HepG2 (cell line): Measurements from ENCODE around the gene ZNF132. TPM values are rescaled to one million over a fixed set of nuclear protein-coding genes. Genes with fewer than 3 reads are reported as not detected.

Experiments
- ATAC-seq: fragments of 200-7000 bp; cut with Tn5 transposase; 3 replicates; pipeline ENCODE4 v1.9.1; 2020; ENCODE audit warnings: mild to moderate bottlenecking, moderate library complexity
- BruUV-seq: library from RNA; stranded (reverse); fragments of 400-500 nt; replicated peaks from 2 replicates; lab custom pipeline; 2021; lab: Mats Ljungman, UMichigan
- CTCF ChIA-PET: fragments of 300-600 bp; formaldehyde crosslinking; extraction: SDS; loops from one replicate; lab custom pipeline; 2021; ENCODE audit warnings: low total read pairs, inconsistent platforms, low intra/inter-chr PET ratio; lab: Yijun Ruan, JAX
- POLR2A ChIA-PET: fragments of 350-600 bp; sonication (Branson Sonifier 250); formaldehyde crosslinking; loops from one replicate; lab custom pipeline; 2020; ENCODE audit warnings: antibody characterized with exemption, inconsistent platforms; lab: Yijun Ruan, JAX
- DNase-seq: peaks from one replicate; pipeline ENCODE4 v3.0.0-alpha.2; 2015; ENCODE audit warnings: low spot score
- FAIRE-seq: peaks from 3 replicates; lab custom pipeline; 2011; peaks lifted over from hg19 to GRCh38; lab: Jason Lieb, UNC
- H2AFZ ChIP-seq: one replicate; pipeline ENCODE4 v1.6.1; 2011; ENCODE audit warnings: low read length, inconsistent platforms
- H3K27ac ChIP-seq: fragments of 300-600 bp; 3 replicates; pipeline ENCODE4 v1.8.0; 2011; ENCODE audit warnings: mixed run types, mild to moderate bottlenecking, mixed read lengths, low read length, inconsistent platforms; ENCODE audit not compliant: insufficient read depth; ENCODE audit errors: extremely low read length
- H3K27me3 ChIP-seq, 2 experiments: fragments of 200-600 bp in 1 of 2; 2 replicates in 1 of 2; 3 replicates in 1 of 2; pipeline versions ENCODE4 v1.6.0 to v1.8.0; 2011; ENCODE audit warnings: low read length in 2 of 2, mild to moderate bottlenecking in 2 of 2, moderate library complexity in 2 of 2, inconsistent platforms in 1 of 2; ENCODE audit not compliant: insufficient read depth in 2 of 2, control insufficient read depth in 1 of 2
- H3K36me3 ChIP-seq, 2 experiments: fragments of 200-600 bp in 1 of 2; replicated peaks in 1 of 2; 2 replicates in 1 of 2; 3 replicates in 1 of 2; pipeline versions ENCODE4 v1.5.1 to v1.8.0; 2011; ENCODE audit warnings: low read length in 2 of 2, inconsistent platforms in 1 of 2; ENCODE audit not compliant: insufficient read depth in 2 of 2, control insufficient read depth in 1 of 2
- H3K4me1 ChIP-seq: 2 replicates; pipeline ENCODE4 v1.5.1; 2012; ENCODE audit warnings: low read length, inconsistent platforms; ENCODE audit not compliant: insufficient read depth
- H3K4me2 ChIP-seq: 2 replicates; pipeline ENCODE4 v1.6.0; 2011; ENCODE audit warnings: low read depth, low read length, inconsistent platforms
- H3K4me3 ChIP-seq, 3 experiments: fragments of 200-600 bp in 1 of 3; sonication (generic), shearing (Covaris generic) in 1 of 3; replicated peaks in 1 of 3; 2 replicates each; pipeline ENCODE4 v1.5.1; 2011 to 2016; ENCODE audit warnings: low read length in 3 of 3, inconsistent platforms in 2 of 3, low read depth in 2 of 3, mild to moderate bottlenecking in 2 of 3, control low read depth in 1 of 3, mixed read lengths in 1 of 3; ENCODE audit not compliant: insufficient read depth in 1 of 3
- H3K79me2 ChIP-seq: one replicate; pipeline ENCODE4 v1.6.1; 2011; ENCODE audit warnings: low read length, inconsistent platforms; ENCODE audit not compliant: insufficient read depth
- H3K9ac ChIP-seq: 2 replicates; pipeline ENCODE4 v1.6.0; 2011; ENCODE audit warnings: mild to moderate bottlenecking, low read depth, low read length, inconsistent platforms; ENCODE audit not compliant: insufficient read depth
- H3K9me3 ChIP-seq: 2 replicates; pipeline ENCODE4 v1.5.1; 2012; ENCODE audit warnings: mild to moderate bottlenecking, low read length
- H4K20me1 ChIP-seq: 2 replicates; pipeline ENCODE4 v1.6.0; 2011; ENCODE audit warnings: inconsistent platforms, mild to moderate bottlenecking, low read length, moderate library complexity; ENCODE audit not compliant: insufficient read depth
- ATM ChIP-seq: fragments of 450-650 bp; IDR thresholded peaks from 2 replicates; pipeline ENCODE4 v1.7.1; 2017; ENCODE audit warnings: mild to moderate bottlenecking, borderline replicate concordance
- BORCS8-MEF2B ChIP-seq: sonication (generic); formaldehyde crosslinking; IDR thresholded peaks from 2 replicates; pipeline ENCODE4 v1.8.0; 2022; ENCODE audit warnings: mild to moderate bottlenecking, missing genetic modification reagents
- CAMTA2 ChIP-seq: sonication (generic); formaldehyde crosslinking; IDR thresholded peaks from 2 replicates; pipeline ENCODE4 v1.4.0; 2020; ENCODE audit warnings: mild to moderate bottlenecking, missing genetic modification reagents, borderline replicate concordance
- CBX2 ChIP-seq, 2 experiments: fragments of 200-600 bp in 1 of 2; sonication (generic); formaldehyde crosslinking in 1 of 2; IDR thresholded peaks; 2 replicates each; pipeline versions ENCODE4 v1.7.0 to v1.8.1; 2018 to 2022; ENCODE audit warnings: low read depth in 2 of 2, low read length in 1 of 2, mild to moderate bottlenecking in 1 of 2, missing genetic modification reagents in 1 of 2
- HBP1 ChIP-seq: IDR thresholded peaks from 2 replicates; pipeline ENCODE4 v1.6.1; 2016; ENCODE audit warnings: low read depth, control low read depth
- HIVEP1 ChIP-seq: sonication (generic); formaldehyde crosslinking; IDR thresholded peaks from 2 replicates; pipeline ENCODE4 v1.4.0; 2020; ENCODE audit warnings: mild to moderate bottlenecking, missing genetic modification reagents
- KDM6A ChIP-seq: IDR thresholded peaks from 2 replicates; pipeline ENCODE4 v1.6.1; 2016; ENCODE audit warnings: low read depth
- SCMH1 ChIP-seq: sonication (generic); formaldehyde crosslinking; IDR thresholded peaks from 2 replicates; pipeline ENCODE4 v1.9.0; 2021; ENCODE audit warnings: missing genetic modification reagents, mild to moderate bottlenecking, borderline replicate concordance
- ZBTB1 ChIP-seq: sonication (generic); formaldehyde crosslinking; IDR thresholded peaks from 2 replicates; pipeline ENCODE4 v1.4.0; 2020; ENCODE audit warnings: missing genetic modification reagents, borderline replicate concordance
- ZNF101 ChIP-seq: sonication (generic); formaldehyde crosslinking; IDR thresholded peaks from 2 replicates; pipeline ENCODE4 v1.4.0; 2020; ENCODE audit warnings: mild to moderate bottlenecking, low read depth, missing genetic modification reagents, borderline replicate concordance
- ZNF160 ChIP-seq: sonication (generic); formaldehyde crosslinking; IDR thresholded peaks from 2 replicates; pipeline ENCODE4 v1.8.0; 2022; ENCODE audit warnings: mild to moderate bottlenecking, inconsistent platforms, missing genetic modification reagents
- ZNF816 ChIP-seq: sonication (generic); formaldehyde crosslinking; IDR thresholded peaks from 2 replicates; pipeline ENCODE4 v1.8.0; 2022; ENCODE audit warnings: missing genetic modification reagents, mild to moderate bottlenecking, borderline replicate concordance
- WGBS: methylation state at CpG from one replicate; pipeline ENCODE4 v1.1.6; 2017; ENCODE audit warnings: low lambda C conversion rate; 5-methylcytosine and 5-hydroxymethylcytosine counted together
- in situ Hi-C: cut with HindIII; loops from 2 replicates; pipeline ENCODE4 v1.10.0; 2017; ENCODE audit warnings: low pct_unique_long_range_greater_than_20kb; ENCODE audit not compliant: extremely low pct_ligation_motif_present
- intact Hi-C: fragments of 100-400 bp; cut with micrococcal nuclease; formaldehyde crosslinking; loops from one replicate; pipeline ENCODE4 v1.10.0; 2022; ENCODE audit not compliant: unreplicated experiment
- polyA plus RNA-seq, 8 experiments: library from polyadenylated mRNA; depleted of rRNA in 3 of 8; stranded (reverse) in 7 of 8; unstranded in 1 of 8; fragments of >200 nt; fragmentation: Illumina TruSeq in 4 of 8; extraction: Trizol in 4 of 8; gene quantifications; 2 replicates each; pipeline versions ENCODE4 v1.2.1 to v1.2.3, GENCODE V29; 2011 to 2016; ENCODE audit warnings: low read depth in 4 of 8, missing spikeins in 1 of 8, mixed read lengths in 1 of 8; ENCODE audit not compliant: insufficient read depth in 1 of 8
- total RNA-seq, 5 experiments: library from RNA; depleted of rRNA; stranded (reverse); fragments of >200 nt; fragmentation: Illumina TruSeq; extraction: Trizol; gene quantifications; 2 replicates each; pipeline ENCODE4 v1.2.3, GENCODE V29; 2016; ENCODE audit warnings: low read depth in 1 of 5
- TF ChIP-seq, protein P1 (sequence below): sonication (generic); formaldehyde crosslinking; IDR thresholded peaks from 2 replicates; pipeline ENCODE4 v1.8.1; 2023; ENCODE audit warnings: mild to moderate bottlenecking, missing genetic modification reagents
- TF ChIP-seq, protein P2 (sequence below): sonication (generic); formaldehyde crosslinking; conservative IDR thresholded peaks from 2 replicates; pipeline ENCODE4 v1.4.0; 2020; ENCODE audit warnings: mild to moderate bottlenecking, missing genetic modification reagents, moderate library complexity

Gene ZNF132
- total and polyA plus RNA-seq, 2 of the 13 experiments (the other 11 are each of a cell fraction or from before 2014, with no cell fraction given) = not detected

DNA sequence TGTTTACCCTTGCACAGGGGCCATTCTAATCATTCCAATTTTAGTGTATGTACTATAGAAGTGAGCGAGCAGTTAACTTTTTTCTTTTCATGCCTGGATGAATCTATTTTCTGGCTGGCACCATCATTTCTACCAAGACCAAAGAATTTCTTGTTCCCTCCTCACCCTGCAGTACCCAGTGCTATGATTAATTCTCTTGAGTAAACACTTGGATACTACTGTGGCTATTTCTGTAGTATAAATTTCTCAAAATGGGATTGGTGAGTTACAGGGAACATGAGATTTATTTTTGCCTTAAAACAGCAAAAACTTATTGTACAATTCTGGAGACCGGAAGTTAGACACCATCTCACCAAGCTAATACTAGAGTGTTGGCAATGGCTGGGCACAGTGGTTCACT lies 43.8 kb upstream of the ZNF132 start (continued):
- TF ChIP-seq SCMH1 (no peak), ZNF816 (CRISPR knock-in tag) (no peak), CBX2 (IDR thresholded peaks at IDR 0.05; ENCODE audit: low read depth, low read length) (no peak), CBX2 (CRISPR knock-in tag; IDR thresholded peaks at IDR 0.05; ENCODE audit: low read depth) (no peak)

DNA sequence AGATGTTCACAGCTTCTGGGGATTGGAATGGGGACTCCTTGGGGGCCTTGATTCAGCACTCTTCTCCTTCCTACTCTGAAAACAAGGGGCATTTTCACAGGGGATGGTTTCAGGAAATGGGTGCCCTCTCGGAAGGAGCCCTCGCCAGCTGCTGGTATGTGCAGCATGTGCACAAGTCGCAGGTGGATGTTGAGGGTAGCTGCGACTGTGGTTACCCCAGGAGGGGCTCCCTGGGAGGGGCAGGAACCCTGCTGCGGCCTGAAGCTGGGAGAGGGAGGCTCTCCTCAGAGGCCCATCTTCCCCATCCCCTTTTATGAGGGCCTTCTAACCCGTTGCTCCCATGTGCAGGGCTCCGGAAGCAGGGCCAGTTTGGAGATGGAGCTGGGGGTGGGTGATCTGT lies 42.4 kb upstream of the ZNF132 start:
- Histone ChIP-seq H2AFZ (no peak overlapping the region), H3K36me3 (peaks cover 1 to 18% of the 10 kb centered on the region in 2 experiments; a peak in 2 of 5 replicates), H3K4me1 (0 out of 2 replicates have a peak, but pooled peaks cover under 1% of the 10 kb centered on the region), H3K79me2 (no peaks in the 10 kb centered on the region), H3K27ac (no peak overlapping the region), H3K4me3 (no peak overlapping the region), H3K9ac (no peak overlapping the region), H4K20me1 (no peaks in the 10 kb centered on the region), H3K9me3 (no peaks in the 10 kb centered on the region)
- ChIA-PET POLR2A (no interaction called here), CTCF (no interaction called here)
- no peak for FAIRE-seq
- ATAC-seq = no peak
- no peak for DNase-seq
- intact Hi-C loops = no loop called here
- 96% methylated on average over 7 of the region's 7 CpGs for WGBS
- in situ Hi-C loops = no loop called here
- no TSS peak for BruUV-seq
- no peak for TF ChIP-seq ZBTB1 (CRISPR knock-in tag)
- no peak for TF ChIP-seq ZNF101 (CRISPR knock-in tag)
- no peak for TF ChIP-seq HBP1
- TF ChIP-seq, protein P1, sequence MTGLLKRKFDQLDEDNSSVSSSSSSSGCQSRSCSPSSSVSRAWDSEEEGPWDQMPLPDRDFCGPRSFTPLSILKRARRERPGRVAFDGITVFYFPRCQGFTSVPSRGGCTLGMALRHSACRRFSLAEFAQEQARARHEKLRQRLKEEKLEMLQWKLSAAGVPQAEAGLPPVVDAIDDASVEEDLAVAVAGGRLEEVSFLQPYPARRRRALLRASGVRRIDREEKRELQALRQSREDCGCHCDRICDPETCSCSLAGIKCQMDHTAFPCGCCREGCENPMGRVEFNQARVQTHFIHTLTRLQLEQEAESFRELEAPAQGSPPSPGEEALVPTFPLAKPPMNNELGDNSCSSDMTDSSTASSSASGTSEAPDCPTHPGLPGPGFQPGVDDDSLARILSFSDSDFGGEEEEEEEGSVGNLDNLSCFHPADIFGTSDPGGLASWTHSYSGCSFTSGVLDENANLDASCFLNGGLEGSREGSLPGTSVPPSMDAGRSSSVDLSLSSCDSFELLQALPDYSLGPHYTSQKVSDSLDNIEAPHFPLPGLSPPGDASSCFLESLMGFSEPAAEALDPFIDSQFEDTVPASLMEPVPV (CRISPR knock-in tag) = no peak
- no peak for TF ChIP-seq BORCS8-MEF2B
- TF ChIP-seq ATM = no peak
- no peak for TF ChIP-seq CAMTA2
- no peak for TF ChIP-seq KDM6A (CRISPR knock-in tag)
- no peak for TF ChIP-seq HIVEP1
- TF ChIP-seq ZNF160 (CRISPR knock-in tag) = no peak
- TF ChIP-seq, protein P2, sequence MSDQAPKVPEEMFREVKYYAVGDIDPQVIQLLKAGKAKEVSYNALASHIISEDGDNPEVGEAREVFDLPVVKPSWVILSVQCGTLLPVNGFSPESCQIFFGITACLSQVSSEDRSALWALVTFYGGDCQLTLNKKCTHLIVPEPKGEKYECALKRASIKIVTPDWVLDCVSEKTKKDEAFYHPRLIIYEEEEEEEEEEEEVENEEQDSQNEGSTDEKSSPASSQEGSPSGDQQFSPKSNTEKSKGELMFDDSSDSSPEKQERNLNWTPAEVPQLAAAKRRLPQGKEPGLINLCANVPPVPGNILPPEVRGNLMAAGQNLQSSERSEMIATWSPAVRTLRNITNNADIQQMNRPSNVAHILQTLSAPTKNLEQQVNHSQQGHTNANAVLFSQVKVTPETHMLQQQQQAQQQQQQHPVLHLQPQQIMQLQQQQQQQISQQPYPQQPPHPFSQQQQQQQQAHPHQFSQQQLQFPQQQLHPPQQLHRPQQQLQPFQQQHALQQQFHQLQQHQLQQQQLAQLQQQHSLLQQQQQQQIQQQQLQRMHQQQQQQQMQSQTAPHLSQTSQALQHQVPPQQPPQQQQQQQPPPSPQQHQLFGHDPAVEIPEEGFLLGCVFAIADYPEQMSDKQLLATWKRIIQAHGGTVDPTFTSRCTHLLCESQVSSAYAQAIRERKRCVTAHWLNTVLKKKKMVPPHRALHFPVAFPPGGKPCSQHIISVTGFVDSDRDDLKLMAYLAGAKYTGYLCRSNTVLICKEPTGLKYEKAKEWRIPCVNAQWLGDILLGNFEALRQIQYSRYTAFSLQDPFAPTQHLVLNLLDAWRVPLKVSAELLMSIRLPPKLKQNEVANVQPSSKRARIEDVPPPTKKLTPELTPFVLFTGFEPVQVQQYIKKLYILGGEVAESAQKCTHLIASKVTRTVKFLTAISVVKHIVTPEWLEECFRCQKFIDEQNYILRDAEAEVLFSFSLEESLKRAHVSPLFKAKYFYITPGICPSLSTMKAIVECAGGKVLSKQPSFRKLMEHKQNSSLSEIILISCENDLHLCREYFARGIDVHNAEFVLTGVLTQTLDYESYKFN (CRISPR knock-in tag) = no peak
- TF ChIP-seq, all 625 proteins: peak for 0
- H3K27me3 ChIP-seq = no peaks in the 10 kb centered on the region
- H3K4me2 ChIP-seq = no peak overlapping the region
